ENCODE results near the gene PARD3. TPM values are rescaled to one million over a fixed set of nuclear protein-coding genes. Genes with fewer than 3 reads are reported as not detected.
A peak's percentile ranks its signal among the peaks of the same experiment; 100 is the strongest.

The PARD3 gene
- total RNA-seq, 1 experiment from 2014 or later: 51.8 TPM

GRCh38 chr10:34687434-34688210 is 127.5 kb downstream of the PARD3 start:
- Mint-ChIP-seq H3K4me3 (no peak overlapping the region), H3K27me3 (ENCODE audit: low read depth) (no peaks in the 10 kb centered on the region)

GRCh38 chr10:34682580-34682979 is 132.5 kb downstream of the PARD3 start:
- POLR2A ChIA-PET: no interaction called here
- no peak for DNase-seq (ENCODE audit: low spot score)
- CTCF ChIA-PET: no interaction called here

More at GRCh38 chr10:34687434-34688210, 127.5 kb downstream of the PARD3 start:
- TF ChIP-seq ATF3 (CRISPR knock-in tag; conservative IDR thresholded peaks at IDR 0.05): no peak
- TF ChIP-seq ZBTB43 (CRISPR knock-in tag; IDR thresholded peaks at IDR 0.05): no peak
- 0 out of 2 replicates have a peak, but pooled peaks have one; percentile 36 for TF ChIP-seq ZNF121 (CRISPR knock-in tag; IDR thresholded peaks at IDR 0.05)
- no peak for TF ChIP-seq ZNF416 (CRISPR knock-in tag; IDR thresholded peaks at IDR 0.05)
- no peak for TF ChIP-seq GTF2I (CRISPR knock-in tag; conservative IDR thresholded peaks at IDR 0.05)
- no peak for TF ChIP-seq RORB (CRISPR knock-in tag; IDR thresholded peaks at IDR 0.05)
- TF ChIP-seq CBFB (CRISPR knock-in tag; IDR thresholded peaks at IDR 0.05; ENCODE audit: low read depth): no peak
- TF ChIP-seq ZNF396 (CRISPR knock-in tag; IDR thresholded peaks at IDR 0.05; ENCODE audit: borderline replicate concordance): no peak
- TF ChIP-seq ETV6 (CRISPR knock-in tag; IDR thresholded peaks at IDR 0.05): no peak
- Mint-ChIP-seq H3K4me1 (peaks cover 33% of the 10 kb centered on the region), H3K9me3 (peaks cover 3% of the 10 kb centered on the region; the same call in 1 of the 2 replicates), H3K27ac (peak overlapping the region; percentile 61), H3K36me3 (peaks cover 6% of the 10 kb centered on the region)
- DNase-seq (ENCODE audit: low spot score) (no peak), ATAC-seq (no peak; the same call in 1 of the 2 replicates)
- ChIA-PET POLR2A (no interaction called here), CTCF (interaction anchor here (0.6 to 2.7 kb wide), 6 partner anchors 32 to 307 kb away, joined by 3 to 9 read pairs (median 4); no protein-coding TSS in a partner anchor)

GRCh38 chr10:34681933-34682332 is 133.2 kb downstream of the PARD3 start:
- POLR2A ChIA-PET: no interaction called here

More at GRCh38 chr10:34682580-34682979, 132.5 kb downstream of the PARD3 start:
- Mint-ChIP-seq H3K27me3 (ENCODE audit: low read depth) (no peaks in the 10 kb centered on the region), H3K4me3 (no peak overlapping the region), H3K27ac (no peak overlapping the region), H3K4me1 (peaks cover 39% of the 10 kb centered on the region), H3K36me3 (no peaks in the 10 kb centered on the region), H3K9me3 (no peaks in the 10 kb centered on the region)
- no peak for TF ChIP-seq RORB (CRISPR knock-in tag; IDR thresholded peaks at IDR 0.05)
- no peak for ATAC-seq

GRCh38 chr10:34679177-34679576 is 135.9 kb downstream of the PARD3 start:
- ATAC-seq (peak; percentile 58; the same call in 1 of the 2 replicates), DNase-seq (ENCODE audit: low spot score) (no peak)
- ChIA-PET CTCF (interaction anchor here (1.0 to 1.5 kb wide), 3 partner anchors 54 to 307 kb away, joined by 3 to 5 read pairs (median 4); no protein-coding TSS in a partner anchor), POLR2A (no interaction called here)
- Mint-ChIP-seq H3K4me1 (peaks cover 36% of the 10 kb centered on the region), H3K4me3 (no peak overlapping the region), H3K27me3 (ENCODE audit: low read depth) (no peaks in the 10 kb centered on the region), H3K36me3 (no peaks in the 10 kb centered on the region), H3K27ac (peak overlapping the region; percentile 35), H3K9me3 (no peaks in the 10 kb centered on the region)
- TF ChIP-seq ATF2 (CRISPR knock-in tag; IDR thresholded peaks at IDR 0.05; ENCODE audit: borderline replicate concordance, low read depth) (no peak), NR3C1 (CRISPR knock-in tag; conservative IDR thresholded peaks at IDR 0.05; ENCODE audit: low read depth) (no peak), TEAD1 (CRISPR knock-in tag; IDR thresholded peaks at IDR 0.05) (no peak), SMAD4 (CRISPR knock-in tag; IDR thresholded peaks at IDR 0.05) (no peak), NFATC4 (CRISPR knock-in tag; IDR thresholded peaks at IDR 0.05) (no peak), ZNF671 (CRISPR knock-in tag; IDR thresholded peaks at IDR 0.05) (no peak), USF2 (CRISPR knock-in tag; IDR thresholded peaks at IDR 0.05) (no peak), IRF1 (CRISPR knock-in tag; IDR thresholded peaks at IDR 0.05) (no peak), ZNF121 (CRISPR knock-in tag; IDR thresholded peaks at IDR 0.05) (no peak), ZNF532 (CRISPR knock-in tag; IDR thresholded peaks at IDR 0.05; ENCODE audit: borderline replicate concordance) (no peak)

More at GRCh38 chr10:34681933-34682332, 133.2 kb downstream of the PARD3 start:
- TF ChIP-seq NR1H2 (CRISPR knock-in tag; IDR thresholded peaks at IDR 0.05): no peak
- no peak for TF ChIP-seq NR2C2 (CRISPR knock-in tag; IDR thresholded peaks at IDR 0.05)
- Mint-ChIP-seq H3K27ac (peak overlapping the region; percentile 45; the same call in 1 of the 2 replicates), H3K4me1 (peaks cover 35% of the 10 kb centered on the region), H3K4me3 (no peak overlapping the region), H3K27me3 (ENCODE audit: low read depth) (no peaks in the 10 kb centered on the region), H3K36me3 (no peaks in the 10 kb centered on the region), H3K9me3 (no peaks in the 10 kb centered on the region)
- no peak for ATAC-seq
- no peak for DNase-seq (ENCODE audit: low spot score)
- CTCF ChIA-PET: interaction anchor here (1.4 kb wide), 1 partner anchor 51 kb away, joined by 5 read pairs; no protein-coding TSS in a partner anchor
